HG02678 (cell line): ENCODE measurements around the gene XRN2.
"Not testable (repeated sequence)": the region's sequence is repeated elsewhere in the genome, so short reads cannot be mapped to it uniquely, and the experiment has no call there.

Source experiments
- ATAC-seq: cut with Tn5 transposase; IDR thresholded peaks from one replicate; pipeline ENCODE4 v1.9.1; 2021; ENCODE audit warnings: mild to moderate bottlenecking, moderate library complexity; ENCODE audit not compliant: unreplicated experiment

XRN2 gene

DNA sequence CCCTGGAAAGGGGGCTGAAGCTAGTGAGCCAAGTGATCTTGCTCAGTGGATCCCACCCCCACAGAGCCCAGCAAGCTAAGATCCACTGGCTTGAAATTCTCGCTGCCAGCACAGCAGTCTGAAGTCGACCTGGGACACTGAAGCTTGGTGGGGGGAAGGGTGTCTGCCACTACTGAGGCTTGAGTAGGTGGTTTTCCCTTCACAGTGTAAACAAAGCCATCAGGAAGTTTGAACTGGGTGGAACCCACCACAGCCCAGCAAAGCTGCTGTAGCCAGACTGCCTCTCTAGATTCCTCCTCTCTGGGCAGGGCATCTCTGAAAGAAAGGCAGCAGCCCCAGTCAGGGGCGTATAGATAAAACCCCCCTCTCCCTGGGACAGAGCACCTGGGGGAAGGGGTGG, 110.9 kb downstream of the XRN2 start:
- ATAC-seq = not testable (repeated sequence)

DNA sequence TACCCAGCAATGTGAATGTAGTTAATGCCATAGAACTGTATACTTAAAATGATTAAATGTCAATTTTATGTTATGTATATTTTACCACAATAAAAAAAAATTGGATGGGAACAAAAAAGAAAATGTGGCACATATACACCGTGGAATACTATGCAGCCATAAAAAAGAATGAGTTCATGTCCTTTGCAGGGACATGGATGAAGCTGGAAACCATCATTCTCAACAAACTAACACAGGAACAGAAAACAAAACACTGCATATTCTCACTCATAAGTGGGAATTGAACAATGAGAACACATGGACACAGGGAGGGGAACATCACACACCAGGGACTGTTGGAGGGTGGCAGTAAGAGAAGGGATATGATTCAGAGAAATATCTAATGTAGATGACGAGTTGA, 116.0 kb downstream of the XRN2 start:
- ATAC-seq = not testable (repeated sequence)

DNA sequence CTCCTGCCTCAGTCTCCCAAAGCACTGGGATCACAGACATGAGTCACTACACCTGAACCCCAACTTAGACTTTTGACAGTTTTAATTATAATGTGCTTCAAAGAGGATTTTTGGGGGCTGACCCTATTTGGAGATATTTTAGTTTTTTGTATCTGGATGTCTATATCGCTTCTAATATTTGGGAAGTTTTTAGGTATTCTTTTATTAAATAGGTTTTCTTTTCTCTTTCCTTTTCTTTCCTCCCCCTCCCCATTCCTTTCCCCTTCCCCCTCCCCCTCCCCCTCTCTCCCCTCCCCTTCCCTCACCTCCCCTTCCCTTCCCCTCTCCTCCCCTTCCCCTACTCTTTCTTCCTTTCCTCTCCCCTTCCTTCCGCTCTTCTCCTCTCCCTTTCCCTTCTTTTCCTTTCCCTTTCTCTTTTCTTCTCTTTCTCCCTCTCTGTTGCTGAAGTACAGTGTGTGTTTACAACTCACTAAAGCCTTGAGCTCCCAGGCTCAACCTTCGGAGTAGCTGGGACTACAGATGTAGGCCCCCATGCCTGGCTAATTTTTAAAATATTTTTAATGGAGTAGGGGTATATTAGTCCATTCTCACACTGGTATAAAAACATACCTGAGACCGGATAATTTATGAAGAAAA, 118.6 kb downstream of the XRN2 start:
- ATAC-seq = no peak

DNA sequence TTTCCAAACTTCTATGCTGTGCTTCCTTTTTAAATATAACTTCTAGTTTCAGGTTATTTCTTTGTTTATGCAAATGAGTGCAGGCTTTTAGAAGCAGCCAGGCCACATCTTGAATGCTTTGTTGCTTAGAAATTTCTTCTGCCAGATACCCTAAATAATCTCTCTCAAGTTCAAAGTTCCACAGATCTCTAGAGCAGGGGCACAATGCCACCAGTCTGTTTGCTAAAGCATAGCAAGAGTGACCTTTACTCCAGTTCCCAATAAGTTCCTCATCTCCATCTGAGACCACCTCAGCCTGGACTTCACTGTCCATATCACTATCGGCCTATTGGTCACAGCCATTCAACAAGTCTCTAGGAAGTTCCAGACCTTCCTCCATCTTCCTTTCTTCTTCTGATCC, 120.6 kb downstream of the XRN2 start:
- not testable (repeated sequence) for ATAC-seq

DNA sequence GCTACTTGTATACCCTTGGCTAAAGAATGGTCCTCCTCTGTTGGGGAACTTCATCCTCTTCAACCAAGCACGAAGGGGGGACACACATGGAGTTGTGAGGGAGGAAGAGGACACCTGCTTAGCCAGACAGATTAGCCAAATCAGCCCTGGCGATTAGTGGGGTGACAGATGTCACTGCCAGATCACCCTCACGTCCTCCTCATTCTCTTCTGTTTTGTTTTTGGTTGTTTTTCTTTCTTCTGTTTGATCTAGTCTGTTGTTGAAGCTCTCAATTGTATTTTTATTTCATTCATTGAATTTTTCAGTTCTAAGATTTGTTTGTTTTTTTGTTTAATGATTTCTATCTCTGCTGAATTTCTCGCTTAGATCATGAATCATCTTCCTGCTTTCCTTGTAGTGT, 121.7 kb downstream of the XRN2 start:
- no peak for ATAC-seq

DNA sequence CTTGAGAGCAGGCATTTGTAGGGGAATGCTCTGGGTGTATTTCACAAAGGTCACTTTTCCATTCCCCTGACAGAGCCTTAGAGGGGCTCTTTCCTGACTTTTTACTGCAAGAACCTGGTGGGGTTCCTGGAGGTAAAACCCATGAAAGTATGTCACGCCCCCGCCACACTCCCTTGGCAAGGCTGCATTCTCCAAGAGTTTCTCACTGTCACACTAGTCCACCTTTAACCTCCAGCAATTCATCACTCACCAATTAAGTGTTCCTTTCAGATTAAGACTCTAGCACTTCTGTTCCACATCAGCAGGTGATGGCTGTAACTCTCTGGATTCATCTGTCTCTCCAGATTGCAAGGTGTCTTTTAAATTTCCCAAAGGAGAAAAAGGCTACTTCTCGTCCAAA, 126.9 kb downstream of the XRN2 start:
- no peak for ATAC-seq

DNA sequence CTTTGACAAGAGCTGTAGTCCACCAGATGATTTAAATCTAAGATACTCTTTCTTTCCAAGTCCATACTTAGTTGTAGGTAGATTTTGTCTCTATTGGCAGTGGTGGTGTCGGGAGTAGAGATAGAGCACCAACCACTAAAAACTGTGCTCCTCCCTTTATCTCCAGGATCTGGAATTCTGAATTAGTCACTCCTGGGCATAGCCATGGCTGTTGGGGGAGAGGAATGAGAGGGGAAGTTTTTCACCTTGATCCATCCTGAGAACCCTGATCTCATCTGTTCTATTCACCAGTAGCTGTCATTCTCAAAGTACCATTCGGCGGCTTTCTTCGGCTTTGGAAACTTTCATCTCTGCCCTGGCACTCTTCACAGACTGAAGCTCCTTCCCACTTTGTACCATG, 129.8 kb downstream of the XRN2 start:
- ATAC-seq = no peak

DNA sequence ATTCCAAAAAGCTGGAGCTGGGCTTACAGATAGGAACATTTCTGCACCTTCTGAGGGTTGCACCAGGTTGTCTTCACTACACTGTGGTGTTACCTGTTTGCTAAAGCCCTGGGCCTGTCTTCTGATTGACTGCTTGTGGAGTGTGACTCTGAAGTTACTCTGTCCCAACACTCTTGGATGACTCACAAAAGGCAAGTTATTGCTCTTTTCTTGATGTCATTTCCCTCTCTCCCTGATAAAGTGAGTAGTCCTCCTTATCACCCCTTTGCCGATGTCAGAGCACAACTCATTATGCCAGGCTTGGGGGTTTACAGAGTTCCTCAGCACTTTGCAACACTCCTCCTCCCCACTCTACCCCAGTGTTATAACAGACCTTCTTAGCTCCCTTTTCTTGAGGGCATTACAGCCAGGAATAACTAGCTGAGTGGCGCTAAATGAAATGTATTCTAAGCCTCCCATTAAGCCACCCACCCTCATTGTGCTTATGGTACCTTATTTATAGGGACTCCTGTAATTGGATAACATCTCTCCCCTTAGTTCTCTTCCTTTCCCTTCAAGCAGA, 130.3 kb downstream of the XRN2 start:
- no peak for ATAC-seq

DNA sequence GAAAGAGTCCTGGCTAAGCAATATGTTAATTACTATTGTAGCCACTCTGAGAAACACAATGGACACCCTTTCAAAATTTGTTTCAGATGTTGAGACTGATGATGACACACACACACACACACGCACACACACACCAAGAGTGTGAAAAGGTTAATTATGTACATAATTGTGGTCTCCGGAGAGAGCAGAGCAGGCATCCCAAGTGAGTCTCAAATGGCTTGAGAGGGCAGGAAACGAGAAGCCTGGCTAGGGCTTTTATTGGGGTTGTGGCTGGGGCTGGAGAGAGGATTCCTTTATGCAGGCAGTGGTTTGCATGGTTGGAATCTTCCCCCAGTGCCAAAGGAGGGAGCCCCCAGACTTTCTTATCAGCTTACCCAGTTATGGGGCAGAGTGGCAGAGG, 132.4 kb downstream of the XRN2 start:
- ATAC-seq = no peak

DNA sequence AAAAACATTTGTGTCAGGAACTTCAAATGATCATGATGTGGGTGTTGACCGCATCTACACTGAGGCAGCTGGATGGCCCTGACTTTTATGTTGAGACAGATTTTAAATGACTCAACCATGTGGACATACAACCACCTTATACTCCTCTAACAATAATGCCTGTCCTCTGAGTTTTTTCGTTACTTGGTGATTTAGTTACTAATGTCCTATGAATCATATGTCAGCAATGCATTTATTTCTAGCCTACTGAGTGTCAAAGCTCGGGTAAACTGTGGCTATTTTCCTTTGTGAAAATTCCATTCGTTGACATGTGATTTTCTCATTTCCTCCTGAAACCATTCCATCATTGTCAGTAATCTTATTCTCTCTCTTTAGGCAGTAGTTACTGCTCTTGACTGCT, 133.1 kb downstream of the XRN2 start:
- no peak for ATAC-seq

DNA sequence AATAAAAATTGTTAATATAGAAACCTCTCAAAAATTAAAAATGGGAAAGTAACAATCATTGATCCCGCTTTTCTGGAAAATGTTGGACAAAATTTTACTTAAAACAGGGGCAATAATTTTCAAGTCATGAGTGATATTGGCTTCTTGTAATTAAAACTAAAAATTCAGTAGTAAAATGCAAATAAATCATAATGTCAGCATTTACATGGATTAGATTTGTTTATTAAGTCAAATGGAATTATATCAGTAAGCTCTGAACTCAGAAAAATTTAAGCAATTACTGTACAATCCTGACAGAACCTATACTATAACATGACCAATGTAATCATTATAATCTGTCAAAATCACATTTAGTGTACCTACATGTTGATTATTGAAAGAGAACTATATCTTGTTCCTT, 134.1 kb downstream of the XRN2 start:
- no peak for ATAC-seq

DNA sequence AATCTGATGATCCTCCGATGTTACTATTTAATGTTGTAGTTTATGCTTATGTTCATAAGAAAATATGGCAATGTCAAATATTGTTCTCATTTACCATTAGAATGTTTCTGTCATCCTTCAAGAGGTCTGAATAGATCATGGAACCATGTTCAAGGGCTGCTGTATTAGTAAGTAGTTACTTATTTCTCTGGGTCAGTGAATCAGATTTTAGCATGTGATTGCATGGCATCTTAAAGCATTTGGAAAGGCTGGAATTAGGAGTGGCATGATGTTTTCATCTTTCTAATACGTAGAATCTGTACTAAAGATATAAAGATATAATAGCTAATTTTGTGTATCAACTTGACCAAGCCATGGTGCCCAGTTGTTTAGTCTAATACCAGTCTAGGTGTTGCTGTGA, 134.7 kb downstream of the XRN2 start:
- no peak for ATAC-seq
